GM12878 (cell line): ENCODE data around the gene C5orf15. TPM values are rescaled to one million over a fixed set of nuclear protein-coding genes. Genes with fewer than 3 reads are reported as not detected.

Experiments used
- ATAC-seq: fragments of 200-7000 bp; cut with Tn5 transposase; 3 replicates; pipeline ENCODE4 v1.9.1; 2020; ENCODE audit warnings: mild to moderate bottlenecking, moderate library complexity
- BruUV-seq: library from RNA; stranded (reverse); fragments of 400-500 nt; replicated peaks from 2 replicates; lab custom pipeline; 2021; lab: Mats Ljungman, UMichigan
- CTCF ChIA-PET: fragments of 300-600 bp; sonication (Branson Sonifier 250); formaldehyde crosslinking; extraction: SDS; loops from one replicate; lab custom pipeline; 2021; ENCODE audit warnings: inconsistent platforms; lab: Yijun Ruan, JAX
- POLR2A ChIA-PET: fragments of 350-600 bp; formaldehyde crosslinking; extraction: SDS; loops from one replicate; lab custom pipeline; 2021; ENCODE audit warnings: inconsistent platforms; lab: Charles Lee
- RAD21 ChIA-PET: fragments of 300-600 bp; sonication (Branson Sonifier 250); formaldehyde crosslinking; loops from one replicate; lab custom pipeline; 2023; ENCODE audit warnings: antibody characterized with exemption; ENCODE audit not compliant: unreplicated experiment; lab: Charles Lee
- SMC1A ChIA-PET: fragments of 300-600 bp; sonication (Branson Sonifier 250); formaldehyde crosslinking; loops from one replicate; lab custom pipeline; 2023; ENCODE audit not compliant: unreplicated experiment, uncharacterized antibody; lab: Charles Lee
- DNase-seq: peaks from one replicate; pipeline ENCODE4 v3.0.0-alpha.2; 2011; ENCODE audit warnings: low read depth, low spot score
- FAIRE-seq: peaks from 3 replicates; lab custom pipeline; 2011; peaks lifted over from hg19 to GRCh38; lab: Jason Lieb, UNC
- H2AFZ ChIP-seq: 2 replicates; pipeline ENCODE4 v1.6.0; 2011; ENCODE audit warnings: low read depth, low read length, control low read depth; ENCODE audit not compliant: control insufficient read depth
- H3K27ac ChIP-seq: 2 replicates; pipeline ENCODE4 v1.5.1; 2011; ENCODE audit warnings: control low read depth; ENCODE audit not compliant: control insufficient read depth, insufficient read depth
- H3K27me3 ChIP-seq, 2 experiments: replicated peaks in 1 of 2; 2 replicates each; pipeline versions ENCODE4 v1.6.0 to v1.6.1; 2011; ENCODE audit warnings: low read length in 1 of 2; ENCODE audit not compliant: control insufficient read depth in 2 of 2, insufficient read depth in 2 of 2
- H3K36me3 ChIP-seq, 2 experiments: 2 replicates each; pipeline ENCODE4 v1.5.1; 2011; ENCODE audit warnings: low read length in 1 of 2; ENCODE audit not compliant: control insufficient read depth in 2 of 2, insufficient read depth in 2 of 2
- H3K4me1 ChIP-seq: 2 replicates; pipeline ENCODE4 v1.6.1; 2011; ENCODE audit warnings: mild to moderate bottlenecking, low read length, moderate library complexity, mixed read lengths; ENCODE audit not compliant: control insufficient read depth, insufficient read depth
- H3K4me2 ChIP-seq: 2 replicates; pipeline ENCODE4 v1.6.0; 2011; ENCODE audit warnings: control low read depth; ENCODE audit not compliant: control insufficient read depth, insufficient read depth
- H3K4me3 ChIP-seq: fragments of 200-600 bp; sonication (generic); 2 replicates; pipeline ENCODE4 v1.5.1; 2016
- H3K79me2 ChIP-seq: 2 replicates; pipeline ENCODE4 v1.6.0; 2011; ENCODE audit warnings: low read length; ENCODE audit not compliant: control insufficient read depth, insufficient read depth
- H3K9ac ChIP-seq: 2 replicates; pipeline ENCODE4 v1.8.0; 2011; ENCODE audit warnings: low read length, control low read depth, mixed read lengths; ENCODE audit not compliant: control insufficient read depth, insufficient read depth
- H3K9me3 ChIP-seq: replicated peaks from 3 replicates; pipeline ENCODE4 v1.5.1; 2011; ENCODE audit warnings: mild to moderate bottlenecking, low read length; ENCODE audit not compliant: control insufficient read depth, insufficient read depth
- H4K20me1 ChIP-seq: 2 replicates; pipeline ENCODE4 v1.6.0; 2011; ENCODE audit not compliant: control insufficient read depth, insufficient read depth
- CEBPZ ChIP-seq: fragments of 150-350 bp; IDR thresholded peaks from 2 replicates; pipeline ENCODE4 v1.6.1; 2016; ENCODE audit warnings: low read depth, low read length
- E4F1 ChIP-seq: fragments of 450-650 bp; IDR thresholded peaks from 2 replicates; pipeline ENCODE4 v1.6.1; 2018; ENCODE audit warnings: borderline replicate concordance, mild to moderate bottlenecking; ENCODE audit not compliant: partially characterized antibody
- GATAD2B ChIP-seq: fragments of 450-650 bp; conservative IDR thresholded peaks from 2 replicates; pipeline ENCODE4 v1.6.1; 2017; ENCODE audit warnings: low read depth, mild to moderate bottlenecking, moderate library complexity
- IKZF1 ChIP-seq: fragments of 450-650 bp; conservative IDR thresholded peaks from 2 replicates; pipeline ENCODE4 v1.6.1; 2017; ENCODE audit warnings: antibody characterized with exemption, mild to moderate bottlenecking
- KLF5 ChIP-seq: fragments of 450-650 bp; IDR thresholded peaks from 2 replicates; pipeline ENCODE4 v1.6.1; 2014; ENCODE audit warnings: mild to moderate bottlenecking; ENCODE audit not compliant: partially characterized antibody
- MTA2 ChIP-seq: fragments of 450-650 bp; IDR thresholded peaks from 2 replicates; pipeline ENCODE4 v1.6.1; 2016; ENCODE audit warnings: low read depth, mild to moderate bottlenecking, moderate library complexity
- SIN3A ChIP-seq: IDR thresholded peaks from 2 replicates; pipeline ENCODE4 v1.6.1; 2012; ENCODE audit warnings: low read depth, low read length, improper control_type of control experiment
- WRNIP1 ChIP-seq: IDR thresholded peaks from 2 replicates; pipeline ENCODE4 v1.6.1; 2011; ENCODE audit warnings: low read depth, low read length, improper control_type of control experiment, borderline replicate concordance
- ZBTB40 ChIP-seq: fragments of 450-650 bp; IDR thresholded peaks from 2 replicates; pipeline ENCODE4 v1.6.1; 2016; ENCODE audit warnings: mild to moderate bottlenecking, moderate library complexity, borderline replicate concordance
- WGBS: methylation state at CpG from one replicate; pipeline ENCODE4 v1.1.6; 2016; ENCODE audit warnings: low lambda C conversion rate; ENCODE audit not compliant: insufficient replicate concordance, insufficient coverage; ENCODE audit errors: missing lambda C conversion rate; 5-methylcytosine and 5-hydroxymethylcytosine counted together
- in situ Hi-C: fragments of 300-500 bp; cut with MboI; formaldehyde crosslinking; loops from 9 replicates; pipeline ENCODE4 v1.14.3; 2018; ENCODE audit warnings: mixed read lengths
- intact Hi-C: fragments of 100-400 bp; cut with micrococcal nuclease; formaldehyde crosslinking; loops from one replicate; pipeline ENCODE4 v1.14.2; 2022; ENCODE audit not compliant: unreplicated experiment
- polyA plus RNA-seq, 11 experiments: library from polyadenylated mRNA; depleted of rRNA in 4 of 11; unstranded in 6 of 11; stranded (reverse) in 5 of 11; fragments of >200 nt; fragmentation: Nextera tagmentation in 4 of 11; fragmentation: Illumina TruSeq in 1 of 11; extraction: Ambion mirVana in 4 of 11; extraction: Trizol in 1 of 11; gene quantifications; 1 replicate in 1 of 11; 2 replicates in 10 of 11; pipeline versions ENCODE4 v1.2.1 to v1.2.3, GENCODE V29; 2011 to 2016; ENCODE audit warnings: inconsistent platforms in 2 of 11, missing spikeins in 2 of 11, low read depth in 1 of 11
- total RNA-seq, 4 experiments: library from RNA; depleted of rRNA in 3 of 4; stranded (reverse); fragments of >200 nt in 3 of 4; fragmentation: Illumina TruSeq in 1 of 4; extraction: Trizol in 1 of 4; gene quantifications; 2 replicates each; pipeline versions ENCODE4 v1.2.1 to v1.2.3, GENCODE V29; 2013 to 2021

The C5orf15 gene
- total and polyA plus RNA-seq, 10 of the 15 experiments (the other 5 are each of a cell fraction or from before 2014, with no cell fraction given) = 21.7 to 69.6 (median 46.0) TPM

- ATAC-seq (peak; percentile 86), DNase-seq (no peak), FAIRE-seq (no peak)
- peaks cover 62% of the 10 kb centered on the region for H3K79me2 ChIP-seq
- intact Hi-C loops (no loop called here), in situ Hi-C loops (no loop called here)
- POLR2A ChIA-PET = interaction anchor here (0.6 to 1.9 kb wide), 5 partner anchors 22 to 134 kb away, joined by 3 to 5 read pairs (median 3); partner anchors contain the start of gene TCF7
- peak within 1 kb of the TSS; percentile 88 for H3K4me3 ChIP-seq
- WGBS = under 1% methylated on average over 57 of the region's 96 CpGs
- H3K4me1 ChIP-seq = peaks cover 18% of the 10 kb centered on the region
- peak within 1 kb of the TSS; percentile 78 for H2AFZ ChIP-seq
- H3K9me3 ChIP-seq = no peaks in the 10 kb centered on the region
- peak within 1 kb of the TSS; percentile 97 for H3K9ac ChIP-seq
- RAD21 ChIA-PET = interaction anchor here (1.0 to 1.6 kb wide), 4 partner anchors 9 to 26 kb away, joined by 3 to 4 read pairs (median 3); no protein-coding TSS in a partner anchor
- H4K20me1 ChIP-seq = peaks cover 19% of the 10 kb centered on the region
- H3K4me2 ChIP-seq = peak within 1 kb of the TSS; percentile 97
- peak within 1 kb of the TSS; percentile 95 for H3K27ac ChIP-seq
- H3K36me3 ChIP-seq = peaks cover 7 to 9% of the 10 kb centered on the region in 2 experiments; a peak in 3 of 4 replicates
- CTCF ChIA-PET = interaction anchor here (1.1 to 3.0 kb wide), 5 partner anchors 8 to 95 kb away, joined by 4 to 18 read pairs (median 5); no protein-coding TSS in a partner anchor
- H3K27me3 ChIP-seq = no peaks in the 10 kb centered on the region
- SMC1A ChIA-PET = interaction anchor here (0.6 to 2.8 kb wide), 3 partner anchors 12 to 540 kb away, joined by 3 to 9 read pairs (median 3); no protein-coding TSS in a partner anchor
- TSS peak; percentile 87 for BruUV-seq
- no peak for TF ChIP-seq ZBTB40
- TF ChIP-seq GATAD2B = peak; percentile 2; the same call in 1 of the 2 replicates
- no peak for TF ChIP-seq E4F1
- TF ChIP-seq IKZF1 = peak; percentile 65; the same call in 1 of the 2 replicates
- TF ChIP-seq CEBPZ = no peak
- no peak for TF ChIP-seq WRNIP1
- no peak for TF ChIP-seq KLF5
- no peak for TF ChIP-seq MTA2
- peak; percentile 17; the same call in 1 of the 2 replicates for TF ChIP-seq SIN3A
Observed at GRCh38 chr5:134004626-134005416, 36.4 kb upstream of the C5orf15 start, which contains the start of gene VDAC1. Gene VDAC1 (minus strand): TSS chr5:134004975. CDS start chr5:133993012, 11,963 bp downstream.
